SU-DHL-6 (cell line): ENCODE measurements around the gene CFAP97D2.

Experiments used
- EZH2phosphoT487 ChIP-seq: fragments of 200-600 bp; sonication (generic), shearing (Covaris generic); conservative IDR thresholded peaks from 2 replicates; pipeline ENCODE4 v1.6.1; 2018; ENCODE audit warnings: mild to moderate bottlenecking, antibody characterized with exemption, low read length, moderate library complexity, mixed read lengths
- TF ChIP-seq, protein P1 (sequence below): fragments of 200-600 bp; sonication (generic); IDR thresholded peaks from one replicate; pipeline ENCODE4 v1.5.1; 2017; ENCODE audit warnings: antibody characterized with exemption, mild to moderate bottlenecking, low read length, moderate library complexity; ENCODE audit not compliant: insufficient read depth, poor library complexity, severe bottlenecking

DNA sequence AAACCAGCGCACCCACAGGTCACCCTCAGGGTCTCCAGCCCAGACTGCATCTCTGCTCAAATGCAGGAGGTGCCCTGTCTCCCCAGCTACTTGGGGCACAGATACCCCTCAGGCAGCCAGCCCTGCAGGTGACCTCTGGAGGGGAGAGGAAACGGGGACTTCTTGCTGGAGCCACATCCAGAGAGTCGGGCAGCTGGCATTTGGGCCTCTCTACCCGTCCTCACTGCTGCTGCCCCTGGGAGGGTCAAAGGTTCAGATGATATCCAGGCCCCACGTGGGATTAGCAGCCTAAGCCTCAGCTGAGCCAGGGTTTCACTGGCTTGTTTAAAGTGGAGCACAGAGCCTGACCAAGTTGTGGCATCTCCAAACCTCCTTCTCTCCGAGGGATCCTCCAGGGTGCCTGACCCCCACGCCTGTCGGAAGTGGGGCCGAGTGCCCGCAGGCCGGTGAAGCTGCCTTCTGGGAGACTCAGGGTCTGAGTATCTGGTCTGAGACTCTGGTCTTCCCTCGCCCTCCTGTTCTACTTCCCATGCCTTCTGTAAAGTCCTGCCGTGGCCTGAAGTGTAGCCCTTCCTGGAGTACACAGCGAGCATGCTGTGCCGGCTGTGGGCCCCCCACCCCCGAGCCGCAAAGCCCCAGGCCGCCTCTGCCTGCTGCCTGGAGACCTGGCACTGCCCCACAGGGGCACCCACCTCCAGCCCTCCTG, 48.8 kb upstream of the CFAP97D2 start:
- TF ChIP-seq, protein P1, sequence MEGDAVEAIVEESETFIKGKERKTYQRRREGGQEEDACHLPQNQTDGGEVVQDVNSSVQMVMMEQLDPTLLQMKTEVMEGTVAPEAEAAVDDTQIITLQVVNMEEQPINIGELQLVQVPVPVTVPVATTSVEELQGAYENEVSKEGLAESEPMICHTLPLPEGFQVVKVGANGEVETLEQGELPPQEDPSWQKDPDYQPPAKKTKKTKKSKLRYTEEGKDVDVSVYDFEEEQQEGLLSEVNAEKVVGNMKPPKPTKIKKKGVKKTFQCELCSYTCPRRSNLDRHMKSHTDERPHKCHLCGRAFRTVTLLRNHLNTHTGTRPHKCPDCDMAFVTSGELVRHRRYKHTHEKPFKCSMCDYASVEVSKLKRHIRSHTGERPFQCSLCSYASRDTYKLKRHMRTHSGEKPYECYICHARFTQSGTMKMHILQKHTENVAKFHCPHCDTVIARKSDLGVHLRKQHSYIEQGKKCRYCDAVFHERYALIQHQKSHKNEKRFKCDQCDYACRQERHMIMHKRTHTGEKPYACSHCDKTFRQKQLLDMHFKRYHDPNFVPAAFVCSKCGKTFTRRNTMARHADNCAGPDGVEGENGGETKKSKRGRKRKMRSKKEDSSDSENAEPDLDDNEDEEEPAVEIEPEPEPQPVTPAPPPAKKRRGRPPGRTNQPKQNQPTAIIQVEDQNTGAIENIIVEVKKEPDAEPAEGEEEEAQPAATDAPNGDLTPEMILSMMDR, result no peak
- no peak for TF ChIP-seq EZH2phosphoT487
